Endothelial cell of umbilical vein (primary cell): ENCODE measurements around the gene SCUBE3. TPM values are rescaled to one million over a fixed set of nuclear protein-coding genes. Genes with fewer than 3 reads are reported as not detected.

Source experiments
- polyA plus RNA-seq, 4 experiments: library from polyadenylated mRNA; depleted of rRNA in 3 of 4; stranded (reverse) in 3 of 4; unstranded in 1 of 4; fragments of >200 nt; gene quantifications; 2 replicates each; pipeline versions ENCODE4 v1.2.1 to v1.2.3, GENCODE V29; 2011 to 2012; ENCODE audit warnings: missing spikeins in 1 of 4
- total RNA-seq: library from RNA; stranded (reverse); gene quantifications from 2 replicates; pipeline ENCODE4 v1.2.3, GENCODE V29; 2021

The SCUBE3 gene
- total and polyA plus RNA-seq, 2 donors (not counting 3 experiments of a cell fraction or from before 2014, with no cell fraction given): 1.1 to 1.5 TPM

Other genes starting within 250 kb of the SCUBE3 start
- gene TCP11, start 72.6 kb upstream of the SCUBE3 start, total RNA-seq: not detected in 2 replicates
- 0.18 TPM in 2 replicates for gene TCP11, start 72.6 kb upstream of the SCUBE3 start, polyA plus RNA-seq
- 26.7 and 34.6 TPM in 2 replicates for gene ZNF76, start 45.8 kb downstream of the SCUBE3 start, total RNA-seq
- 27.9 and 33.3 TPM in 2 replicates for gene ZNF76, start 45.8 kb downstream of the SCUBE3 start, polyA plus RNA-seq
- gene DEF6, start 83.9 kb downstream of the SCUBE3 start, total RNA-seq: 0.77 and 1.0 TPM in 2 replicates
- 0.43 and 0.59 TPM in 2 replicates for gene DEF6, start 83.9 kb downstream of the SCUBE3 start, polyA plus RNA-seq
- gene PPARD, start 128.6 kb downstream of the SCUBE3 start, total RNA-seq: 23.4 and 29.2 TPM in 2 replicates
- gene PPARD, start 128.6 kb downstream of the SCUBE3 start, polyA plus RNA-seq: 29.2 and 32.5 TPM in 2 replicates
- 11.0 and 12.7 TPM in 2 replicates for gene FANCE, start 238.4 kb downstream of the SCUBE3 start, total RNA-seq
- 9.1 and 9.5 TPM in 2 replicates for gene FANCE, start 238.4 kb downstream of the SCUBE3 start, polyA plus RNA-seq